Calu3 (cell line): ENCODE results near the gene PPM1J. TPM values are rescaled to one million over a fixed set of nuclear protein-coding genes. Genes with fewer than 3 reads are reported as not detected.

Experiments
- BruUV-seq: library from RNA; stranded (reverse); fragments of 400-500 nt; replicated peaks from 2 replicates; lab custom pipeline; 2021; lab: Mats Ljungman, UMichigan
- CTCF ChIA-PET: fragments of 300-600 bp; sonication (Branson Sonifier 250); formaldehyde crosslinking; loops from one replicate; lab custom pipeline; 2022; ENCODE audit warnings: antibody characterized with exemption; lab: Charles Lee
- DNase-seq: peaks from one replicate; pipeline ENCODE4 v3.0.0; 2022
- H3K27ac Mint-ChIP-seq: one replicate; pipeline ENCODE4 v1.8.0; 2022; ENCODE audit warnings: mixed read lengths; ENCODE audit not compliant: unreplicated experiment
- H3K27me3 Mint-ChIP-seq: one replicate; pipeline ENCODE4 v1.8.0; 2022; ENCODE audit warnings: mixed read lengths; ENCODE audit not compliant: unreplicated experiment
- H3K36me3 Mint-ChIP-seq: one replicate; pipeline ENCODE4 v1.8.0; 2022; ENCODE audit warnings: mild to moderate bottlenecking, moderate library complexity, mixed read lengths; ENCODE audit not compliant: insufficient read depth, unreplicated experiment
- H3K4me1 Mint-ChIP-seq: one replicate; pipeline ENCODE4 v1.8.0; 2022; ENCODE audit warnings: mild to moderate bottlenecking, low read depth, mixed read lengths; ENCODE audit not compliant: unreplicated experiment
- H3K4me3 Mint-ChIP-seq: one replicate; pipeline ENCODE4 v1.8.0; 2022; ENCODE audit warnings: mild to moderate bottlenecking, low read depth, moderate library complexity, mixed read lengths; ENCODE audit not compliant: unreplicated experiment
- H3K9me3 Mint-ChIP-seq: one replicate; pipeline ENCODE4 v1.8.0; 2022; ENCODE audit warnings: low read depth, mixed read lengths; ENCODE audit not compliant: unreplicated experiment
- CTCF ChIP-seq: fragments of 200-600 bp; IDR thresholded peaks from one replicate; pipeline ENCODE4 v1.8.0; 2022; ENCODE audit warnings: antibody characterized with exemption; ENCODE audit not compliant: unreplicated experiment
- intact Hi-C: fragments of 100-400 bp; cut with micrococcal nuclease; formaldehyde crosslinking; loops from one replicate; pipeline ENCODE4 v1.10.0; 2022; ENCODE audit not compliant: unreplicated experiment
- total RNA-seq: library from RNA; stranded (reverse); gene quantifications from 2 replicates; pipeline ENCODE4 v1.2.3, GENCODE V29; 2022

Gene PPM1J
- total RNA-seq, 1 experiment from 2014 or later, result 1.3 TPM

- H3K27ac Mint-ChIP-seq, result no peak overlapping the region
- no peaks in the 10 kb centered on the region for H3K27me3 Mint-ChIP-seq
- no peak for DNase-seq
- H3K4me3 Mint-ChIP-seq, result no peak overlapping the region
- H3K36me3 Mint-ChIP-seq, result peaks cover 5% of the 10 kb centered on the region
- H3K4me1 Mint-ChIP-seq, result no peaks in the 10 kb centered on the region
- CTCF ChIA-PET, result no interaction called here
- no peaks in the 10 kb centered on the region for H3K9me3 Mint-ChIP-seq
- TF ChIP-seq CTCF, result no peak
- intact Hi-C loops, result no loop called here
- no TSS peak for BruUV-seq
Observed at GRCh38 chr1:112687785-112688496, 27.2 kb downstream of the PPM1J start.

GRCh38 chr1:112687361-112687760, 27.8 kb downstream of the PPM1J start:
- H3K27ac Mint-ChIP-seq, result no peak overlapping the region

GRCh38 chr1:112686835-112687234, 28.3 kb downstream of the PPM1J start:
- H3K36me3 Mint-ChIP-seq, result peaks cover 5% of the 10 kb centered on the region
- no peak for TF ChIP-seq CTCF
- no peaks in the 10 kb centered on the region for H3K9me3 Mint-ChIP-seq
- no peak overlapping the region for H3K27ac Mint-ChIP-seq
- no TSS peak for BruUV-seq
- intact Hi-C loops, result no loop called here
- H3K4me3 Mint-ChIP-seq, result no peak overlapping the region
- H3K27me3 Mint-ChIP-seq, result no peaks in the 10 kb centered on the region
- no peak for DNase-seq
- no peaks in the 10 kb centered on the region for H3K4me1 Mint-ChIP-seq
- CTCF ChIA-PET, result no interaction called here

More at GRCh38 chr1:112687361-112687760, 27.8 kb downstream of the PPM1J start:
- no TSS peak for BruUV-seq
- H3K36me3 Mint-ChIP-seq, result peaks cover 5% of the 10 kb centered on the region
- CTCF ChIA-PET, result no interaction called here
- no peak overlapping the region for H3K4me3 Mint-ChIP-seq
- no peaks in the 10 kb centered on the region for H3K27me3 Mint-ChIP-seq
- H3K4me1 Mint-ChIP-seq, result no peaks in the 10 kb centered on the region
- intact Hi-C loops, result no loop called here
- H3K9me3 Mint-ChIP-seq, result no peaks in the 10 kb centered on the region
- no peak for TF ChIP-seq CTCF
- DNase-seq, result no peak

- Mint-ChIP-seq H3K36me3 (peaks cover 5% of the 10 kb centered on the region), H3K4me3 (no peak overlapping the region), H3K9me3 (no peaks in the 10 kb centered on the region), H3K27ac (no peak overlapping the region), H3K27me3 (no peaks in the 10 kb centered on the region), H3K4me1 (no peaks in the 10 kb centered on the region)
- CTCF ChIA-PET, result no interaction called here
- TF ChIP-seq CTCF, result no peak
- intact Hi-C loops, result no loop called here
- no peak for DNase-seq
- no TSS peak for BruUV-seq
Observed at GRCh38 chr1:112686417-112686816, 28.7 kb downstream of the PPM1J start.
